Activated CD8-positive, alpha-beta T cell treated with anti-CD3 and anti-CD28 coated beads for 36 hours (primary cell): ENCODE results near the gene TMEM273. TPM values are rescaled to one million over a fixed set of nuclear protein-coding genes. Genes with fewer than 3 reads are reported as not detected.
"Not testable (repeated sequence)": the region's sequence is repeated elsewhere in the genome, so short reads cannot be mapped to it uniquely, and the experiment has no call there.

Experiments used
- ATAC-seq: fragments of 200-7000 bp; cut with Tn5 transposase; one replicate; pipeline ENCODE4 v1.10.0; 2021; ENCODE audit warnings: mild to moderate bottlenecking, moderate library complexity
- CTCF ChIA-PET: fragments of 350-600 bp; sonication (Branson Sonifier 250); formaldehyde crosslinking; loops from one replicate; lab custom pipeline; 2021; ENCODE audit warnings: antibody characterized with exemption; lab: Charles Lee
- POLR2A ChIA-PET: fragments of 350-600 bp; sonication (Branson Sonifier 250); formaldehyde crosslinking; loops from one replicate; lab custom pipeline; 2021; ENCODE audit warnings: antibody characterized with exemption; lab: Charles Lee
- DNase-seq: peaks from one replicate; pipeline ENCODE4 v3.0.0-alpha.2; 2020
- H3K27ac Mint-ChIP-seq: one replicate; pipeline ENCODE4 v1.8.0; 2021; ENCODE audit warnings: mild to moderate bottlenecking, mixed read lengths
- H3K27me3 Mint-ChIP-seq: one replicate; pipeline ENCODE4 v1.8.0; 2021; ENCODE audit warnings: mixed read lengths
- H3K36me3 Mint-ChIP-seq: one replicate; pipeline ENCODE4 v1.8.0; 2021; ENCODE audit warnings: low read depth, mixed read lengths
- H3K4me1 Mint-ChIP-seq: one replicate; pipeline ENCODE4 v1.8.0; 2021; ENCODE audit warnings: low read depth, mixed read lengths
- H3K4me3 Mint-ChIP-seq: one replicate; pipeline ENCODE4 v1.8.0; 2021; ENCODE audit warnings: mild to moderate bottlenecking, moderate library complexity, mixed read lengths
- H3K9me3 Mint-ChIP-seq: one replicate; pipeline ENCODE4 v1.8.0; 2021; ENCODE audit warnings: mixed read lengths
- intact Hi-C: fragments of 100-400 bp; cut with micrococcal nuclease; formaldehyde crosslinking; loops from one replicate; pipeline ENCODE4 v1.10.0; 2022
- total RNA-seq, 2 experiments: library from RNA; stranded (reverse); gene quantifications; one replicate each; pipeline ENCODE4 v1.2.3, GENCODE V29; 2021
- TF ChIP-seq, protein P1 (sequence below): fragments of 200-600 bp; IDR thresholded peaks from one replicate; pipeline ENCODE4 v1.8.0; 2022; ENCODE audit warnings: antibody characterized with exemption, mild to moderate bottlenecking

TMEM273 gene
- total RNA-seq, 2 experiments from 2014 or later = 16.6 to 19.0 TPM

DNA sequence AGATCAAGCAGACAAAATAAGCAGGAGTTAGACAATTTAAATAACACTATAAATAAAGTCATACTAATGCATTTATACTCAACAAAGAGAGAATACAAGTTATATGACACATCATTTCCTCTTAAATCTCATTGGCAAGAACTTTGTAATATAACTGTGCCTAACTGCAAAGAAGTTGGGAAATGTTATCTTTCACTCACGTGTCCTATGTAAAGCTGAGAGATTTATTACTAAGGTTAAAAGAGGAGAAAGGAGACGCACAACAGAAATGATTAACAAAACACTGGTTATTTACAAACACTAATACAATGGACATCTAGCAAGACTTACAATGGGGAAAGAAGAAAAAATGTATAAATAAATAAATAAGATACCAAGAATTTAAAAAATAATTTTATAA, 12.7 kb upstream of the TMEM273 start:
- TF ChIP-seq, protein P1, sequence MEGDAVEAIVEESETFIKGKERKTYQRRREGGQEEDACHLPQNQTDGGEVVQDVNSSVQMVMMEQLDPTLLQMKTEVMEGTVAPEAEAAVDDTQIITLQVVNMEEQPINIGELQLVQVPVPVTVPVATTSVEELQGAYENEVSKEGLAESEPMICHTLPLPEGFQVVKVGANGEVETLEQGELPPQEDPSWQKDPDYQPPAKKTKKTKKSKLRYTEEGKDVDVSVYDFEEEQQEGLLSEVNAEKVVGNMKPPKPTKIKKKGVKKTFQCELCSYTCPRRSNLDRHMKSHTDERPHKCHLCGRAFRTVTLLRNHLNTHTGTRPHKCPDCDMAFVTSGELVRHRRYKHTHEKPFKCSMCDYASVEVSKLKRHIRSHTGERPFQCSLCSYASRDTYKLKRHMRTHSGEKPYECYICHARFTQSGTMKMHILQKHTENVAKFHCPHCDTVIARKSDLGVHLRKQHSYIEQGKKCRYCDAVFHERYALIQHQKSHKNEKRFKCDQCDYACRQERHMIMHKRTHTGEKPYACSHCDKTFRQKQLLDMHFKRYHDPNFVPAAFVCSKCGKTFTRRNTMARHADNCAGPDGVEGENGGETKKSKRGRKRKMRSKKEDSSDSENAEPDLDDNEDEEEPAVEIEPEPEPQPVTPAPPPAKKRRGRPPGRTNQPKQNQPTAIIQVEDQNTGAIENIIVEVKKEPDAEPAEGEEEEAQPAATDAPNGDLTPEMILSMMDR = no peak
- Mint-ChIP-seq H3K27me3 (peaks cover 27% of the 10 kb centered on the region), H3K4me3 (no peak overlapping the region), H3K4me1 (no peaks in the 10 kb centered on the region), H3K27ac (no peak overlapping the region), H3K9me3 (no peaks in the 10 kb centered on the region), H3K36me3 (no peaks in the 10 kb centered on the region)
- CTCF ChIA-PET = interaction anchor here (1.1 kb wide), 1 partner anchor 30 kb away, joined by 3 read pairs; no protein-coding TSS in a partner anchor
- intact Hi-C loops = no loop called here
- ATAC-seq (no peak), DNase-seq (no peak)
- POLR2A ChIA-PET = no interaction called here

DNA sequence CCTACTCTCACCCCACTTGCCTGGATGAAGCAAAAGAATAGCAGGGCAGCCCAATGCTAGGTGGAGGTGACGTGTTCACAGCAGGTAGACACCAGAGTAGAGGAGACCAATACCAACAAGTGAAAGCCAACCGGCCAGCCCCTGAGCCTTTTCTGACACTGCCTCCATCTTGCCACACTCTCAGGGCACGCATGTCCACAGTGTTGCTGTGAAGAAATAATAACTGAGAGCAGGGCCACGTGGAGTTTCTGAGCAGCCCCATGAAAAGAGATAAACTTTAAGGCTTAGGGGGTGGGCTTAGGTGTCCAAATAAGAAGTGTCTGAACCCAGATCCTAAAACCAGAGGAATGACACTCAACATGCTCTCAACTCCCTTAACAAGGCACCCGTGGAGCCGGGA, 9.0 kb upstream of the TMEM273 start:
- Mint-ChIP-seq H3K27me3 (peaks cover 23% of the 10 kb centered on the region), H3K9me3 (no peaks in the 10 kb centered on the region), H3K4me1 (peaks cover 7% of the 10 kb centered on the region), H3K27ac (no peak overlapping the region), H3K4me3 (no peak overlapping the region), H3K36me3 (no peaks in the 10 kb centered on the region)
- intact Hi-C loops = no loop called here
- TF ChIP-seq, protein P1 = no peak
- ChIA-PET CTCF (no interaction called here), POLR2A (no interaction called here)
- ATAC-seq (no peak), DNase-seq (no peak)

DNA sequence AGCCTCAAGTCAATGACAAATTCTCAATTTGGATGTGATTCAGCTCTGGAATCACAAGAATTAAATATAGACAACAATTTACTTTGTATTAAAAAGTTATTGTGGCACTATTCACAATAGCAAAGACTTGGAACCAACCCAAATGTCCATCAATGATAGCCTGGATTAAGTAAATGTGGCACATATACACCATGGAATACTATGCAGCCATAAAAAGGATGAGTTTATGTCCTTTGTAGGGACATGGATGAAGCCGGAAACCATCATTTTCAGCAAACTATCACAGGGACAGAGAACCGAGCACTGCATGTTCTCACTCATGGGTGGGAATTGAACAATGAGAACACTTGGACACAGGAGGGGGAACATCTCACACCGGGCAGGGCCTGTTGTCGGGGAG, 7.7 kb upstream of the TMEM273 start:
- H3K4me1 Mint-ChIP-seq, H3K27ac Mint-ChIP-seq, POLR2A ChIA-PET, H3K9me3 Mint-ChIP-seq, H3K4me3 Mint-ChIP-seq, intact Hi-C loops, DNase-seq, ATAC-seq, H3K36me3 Mint-ChIP-seq, CTCF ChIA-PET: not testable (repeated sequence)
- H3K27me3 Mint-ChIP-seq = peaks cover 21% of the 10 kb centered on the region

DNA sequence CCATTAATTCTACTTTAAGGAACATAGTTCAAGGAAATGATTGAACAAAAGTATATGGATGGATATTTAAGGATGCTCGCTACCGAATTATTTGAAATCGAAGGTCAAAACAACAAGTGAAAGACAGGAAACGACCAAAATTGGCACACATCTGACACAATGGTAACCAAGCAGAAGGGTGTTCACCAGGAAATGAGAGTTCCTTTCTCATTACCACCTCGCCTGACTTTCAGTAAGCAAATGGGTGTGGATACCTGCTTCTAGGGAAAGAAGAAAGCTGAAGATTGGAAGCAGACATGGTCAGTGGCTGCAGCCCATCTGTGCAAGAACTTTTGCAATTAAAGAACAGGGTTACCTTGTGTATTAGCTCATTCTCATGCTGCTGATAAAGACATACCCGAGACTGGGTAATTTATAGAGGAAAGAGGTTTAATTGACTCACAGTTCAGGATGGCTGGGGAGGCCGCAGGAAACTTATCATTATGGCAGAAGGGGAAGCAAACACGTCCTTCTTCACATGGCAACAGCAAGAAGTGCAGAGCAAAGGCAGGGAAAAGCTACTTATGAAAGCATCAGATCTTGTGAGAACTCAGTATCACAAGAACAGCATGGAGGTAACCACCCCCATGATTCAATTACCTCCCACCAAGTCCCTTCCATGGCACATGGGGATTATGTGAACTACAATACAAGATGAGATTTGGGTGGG, 6.2 kb upstream of the TMEM273 start:
- H3K36me3 Mint-ChIP-seq = no peaks in the 10 kb centered on the region
- no peak for ATAC-seq
- peak overlapping the region; percentile 36 for H3K27ac Mint-ChIP-seq
- TF ChIP-seq, protein P1 = no peak
- peaks cover 24% of the 10 kb centered on the region for H3K27me3 Mint-ChIP-seq
- no peak overlapping the region for H3K4me3 Mint-ChIP-seq
- DNase-seq = no peak
- intact Hi-C loops = no loop called here
- ChIA-PET POLR2A (no interaction called here), CTCF (no interaction called here)
- H3K4me1 Mint-ChIP-seq = peaks cover 13% of the 10 kb centered on the region
- no peaks in the 10 kb centered on the region for H3K9me3 Mint-ChIP-seq

DNA sequence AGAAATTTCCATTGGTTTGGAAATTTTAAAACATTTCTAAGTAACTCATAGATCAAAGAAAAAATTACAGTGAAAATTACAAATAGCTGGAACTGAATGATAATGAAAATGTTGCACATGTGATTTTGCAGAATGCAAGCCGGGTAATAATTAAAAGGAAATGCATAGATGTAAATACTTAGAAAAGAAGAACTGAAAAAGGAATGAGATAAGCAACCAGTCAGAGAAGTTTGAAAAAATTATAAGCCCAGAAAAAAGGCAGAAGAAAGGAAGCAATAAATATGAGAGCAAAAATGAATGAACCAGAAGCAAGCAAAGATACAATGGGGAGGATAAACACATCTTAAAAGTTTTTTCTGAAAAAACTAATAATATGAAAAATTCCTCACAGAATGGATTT, 3.2 kb upstream of the TMEM273 start:
- Mint-ChIP-seq H3K4me3 (no peak overlapping the region), H3K27ac (peak overlapping the region; percentile 83), H3K9me3 (no peaks in the 10 kb centered on the region), H3K27me3 (peaks cover 31% of the 10 kb centered on the region), H3K4me1 (peaks cover 13% of the 10 kb centered on the region), H3K36me3 (no peaks in the 10 kb centered on the region)
- POLR2A ChIA-PET = no interaction called here
- DNase-seq (no peak), ATAC-seq (peak; percentile 19)
- intact Hi-C loops = no loop called here
- TF ChIP-seq, protein P1 = no peak
- CTCF ChIA-PET = interaction anchor here (1.0 kb wide), 1 partner anchor 13 kb away, joined by 3 read pairs; no protein-coding TSS in a partner anchor
